Choroid plexus epithelial cell (primary cell): ENCODE data around the gene DESI1.

Experiments used
- DNase-seq: peaks from one replicate; pipeline ENCODE4 v3.0.0-alpha.2; 2010; ENCODE audit warnings: low read depth
- H3K4me3 ChIP-seq: 2 replicates; pipeline ENCODE4 v1.5.1; 2011; ENCODE audit warnings: low read depth, mild to moderate bottlenecking, control low read depth, low read length, moderate library complexity
- TF ChIP-seq, protein P1 (sequence below): conservative IDR thresholded peaks from 2 replicates; pipeline ENCODE4 v1.5.1; 2011; ENCODE audit warnings: low read depth, mild to moderate bottlenecking, control low read depth, inconsistent platforms, low read length, moderate library complexity

The DESI1 gene

DNA sequence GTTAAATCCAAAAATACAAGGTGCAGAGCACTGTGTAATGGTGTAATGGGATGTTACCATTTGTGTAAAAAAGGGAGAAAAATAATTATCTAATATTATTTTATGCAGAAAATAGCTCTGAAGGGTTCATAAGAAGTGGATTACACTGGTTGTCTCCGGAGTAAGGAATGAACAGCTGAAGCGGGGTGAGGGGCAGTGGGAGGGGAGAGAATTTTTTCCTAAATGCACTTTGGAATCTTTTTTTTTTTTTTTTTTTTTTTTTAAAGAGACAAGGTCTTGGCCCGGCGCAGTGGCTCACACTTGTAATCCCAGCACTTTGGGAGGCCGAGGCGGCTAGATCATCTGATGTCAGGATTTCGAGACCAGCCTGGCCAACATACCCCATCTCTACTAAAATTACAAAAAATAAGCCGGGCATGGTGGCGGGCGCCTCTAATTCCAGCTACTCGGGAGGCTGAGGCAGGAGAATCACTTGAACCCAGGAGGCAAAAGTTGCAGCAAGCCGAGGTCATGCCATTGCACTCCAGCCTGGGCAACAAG is 69.8 kb downstream of the DESI1 start:
- TF ChIP-seq, protein P1, sequence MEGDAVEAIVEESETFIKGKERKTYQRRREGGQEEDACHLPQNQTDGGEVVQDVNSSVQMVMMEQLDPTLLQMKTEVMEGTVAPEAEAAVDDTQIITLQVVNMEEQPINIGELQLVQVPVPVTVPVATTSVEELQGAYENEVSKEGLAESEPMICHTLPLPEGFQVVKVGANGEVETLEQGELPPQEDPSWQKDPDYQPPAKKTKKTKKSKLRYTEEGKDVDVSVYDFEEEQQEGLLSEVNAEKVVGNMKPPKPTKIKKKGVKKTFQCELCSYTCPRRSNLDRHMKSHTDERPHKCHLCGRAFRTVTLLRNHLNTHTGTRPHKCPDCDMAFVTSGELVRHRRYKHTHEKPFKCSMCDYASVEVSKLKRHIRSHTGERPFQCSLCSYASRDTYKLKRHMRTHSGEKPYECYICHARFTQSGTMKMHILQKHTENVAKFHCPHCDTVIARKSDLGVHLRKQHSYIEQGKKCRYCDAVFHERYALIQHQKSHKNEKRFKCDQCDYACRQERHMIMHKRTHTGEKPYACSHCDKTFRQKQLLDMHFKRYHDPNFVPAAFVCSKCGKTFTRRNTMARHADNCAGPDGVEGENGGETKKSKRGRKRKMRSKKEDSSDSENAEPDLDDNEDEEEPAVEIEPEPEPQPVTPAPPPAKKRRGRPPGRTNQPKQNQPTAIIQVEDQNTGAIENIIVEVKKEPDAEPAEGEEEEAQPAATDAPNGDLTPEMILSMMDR = no peak
- no peak for DNase-seq
- no peak overlapping the region for H3K4me3 ChIP-seq

DNA sequence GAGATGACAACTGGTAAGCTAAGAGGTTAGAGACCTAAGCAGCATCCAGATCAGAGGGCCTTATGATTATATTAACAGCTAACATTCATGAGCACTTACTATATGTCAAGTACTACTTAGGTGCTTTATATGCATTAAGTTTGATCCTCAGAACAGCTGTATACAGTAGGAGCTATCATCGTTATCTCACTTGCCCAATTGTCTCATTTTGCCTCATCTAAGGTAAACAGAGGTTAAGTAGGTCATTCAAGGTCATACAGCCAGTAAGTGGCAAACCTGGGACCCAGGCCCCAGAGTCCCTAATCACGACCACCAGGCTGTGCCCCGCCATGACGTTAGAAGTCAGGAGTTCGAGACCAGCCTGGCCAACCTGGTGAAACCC is 72.0 kb downstream of the DESI1 start:
- TF ChIP-seq, protein P1 = no peak
- DNase-seq = no peak
- no peak overlapping the region for H3K4me3 ChIP-seq
